SK-N-SH treated with all-trans-retinoic acid at 6 μM for 48 hours (cell line): Measurements from ENCODE around the gene BACH2.

Experiments used
- PATZ1 ChIP-seq: fragments of 250-450 bp; sonication (Bioruptor Pico); IDR thresholded peaks from 2 replicates; pipeline ENCODE4 v1.8.0; 2020; ENCODE audit warnings: mild to moderate bottlenecking, moderate library complexity, borderline replicate concordance
- SNAI2 ChIP-seq: fragments of 250-450 bp; sonication (Bioruptor Pico); IDR thresholded peaks from 2 replicates; pipeline ENCODE4 v1.5.0; 2020; ENCODE audit warnings: mild to moderate bottlenecking, moderate library complexity

GRCh38 chr6:90247262-90247661, 49.4 kb downstream of the BACH2 start:
- TF ChIP-seq SNAI2 (CRISPR knock-in tag) (no peak), PATZ1 (CRISPR knock-in tag) (no peak)
